ENCODE measurements around the gene COMMD6. TPM values are rescaled to one million over a fixed set of nuclear protein-coding genes. Genes with fewer than 3 reads are reported as not detected.

Gene COMMD6
- total and polyA plus RNA-seq, 2 of the 13 experiments (the other 11 are each of a cell fraction or from before 2014, with no cell fraction given) = 97.0 to 164 TPM

DNA sequence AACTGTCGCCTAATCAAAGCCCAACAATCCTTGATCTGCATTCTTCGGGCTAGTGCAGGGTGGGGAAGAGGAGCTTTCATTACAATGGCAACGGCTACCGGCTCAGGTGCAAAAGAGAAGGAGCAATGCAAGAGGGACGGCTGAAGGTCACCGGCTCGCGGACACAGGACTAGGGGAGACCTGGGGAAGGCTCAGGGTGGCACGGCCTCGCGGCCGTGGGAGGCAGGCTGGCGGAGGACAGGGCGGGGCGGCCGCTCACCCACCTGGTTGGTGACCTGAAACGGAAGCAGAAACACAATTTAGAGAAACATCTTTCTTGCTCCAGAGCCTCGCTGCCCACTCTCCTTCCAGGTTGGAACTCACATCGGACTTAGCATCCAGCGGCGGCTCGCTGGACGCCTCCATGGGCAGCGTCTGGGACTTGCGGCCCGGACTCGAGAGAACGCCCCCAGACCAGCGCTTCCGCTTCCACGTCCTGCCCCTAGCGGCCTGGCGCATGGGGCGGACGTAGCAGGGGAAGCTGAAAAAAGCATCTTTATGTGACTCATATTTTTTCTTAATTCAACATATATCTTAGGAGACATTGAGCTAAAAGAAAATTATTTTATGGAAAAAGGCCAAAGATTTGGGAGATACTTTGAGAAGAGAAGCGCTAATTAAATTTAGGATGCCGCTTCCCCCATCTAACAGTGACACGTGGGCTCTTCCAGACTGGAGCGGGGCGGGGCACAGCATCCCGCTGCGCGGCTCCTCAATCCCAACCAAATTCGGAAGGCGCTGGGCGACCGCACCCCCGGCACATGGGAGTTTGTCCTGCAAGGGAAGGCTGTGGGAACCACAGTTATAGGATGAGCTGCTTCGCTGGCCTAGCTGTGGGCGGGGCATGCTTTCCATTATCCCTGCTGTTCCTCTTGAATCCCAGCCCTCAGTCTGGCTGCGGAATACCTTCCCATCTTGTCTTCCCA is at the start of gene COMMD6 (continued):
- TF ChIP-seq ZNF737 (CRISPR knock-in tag; IDR thresholded peaks at IDR 0.05; ENCODE audit: borderline replicate concordance) = no peak
- TF ChIP-seq PAWR (CRISPR knock-in tag; IDR thresholded peaks at IDR 0.05; ENCODE audit: borderline replicate concordance) = 0 out of 2 replicates have a peak, but pooled peaks have one; percentile 67
- TF ChIP-seq ZNF333 (CRISPR knock-in tag; IDR thresholded peaks at IDR 0.05; ENCODE audit: borderline replicate concordance) = 0 out of 2 replicates have a peak, but pooled peaks have one; percentile 43
- no peak; the same call in 1 of the 2 replicates for TF ChIP-seq STAG1 (CRISPR knock-in tag; IDR thresholded peaks at IDR 0.05)
- TF ChIP-seq ZNF446 (CRISPR knock-in tag; IDR thresholded peaks at IDR 0.05) = no peak
- no peak for TF ChIP-seq NFE2L1 (CRISPR knock-in tag; IDR thresholded peaks at IDR 0.05; ENCODE audit: borderline replicate concordance)
- 0 out of 2 replicates have a peak, but pooled peaks have one; percentile 15 for TF ChIP-seq HBP1 (CRISPR knock-in tag; IDR thresholded peaks at IDR 0.05; ENCODE audit: low read depth)
- TF ChIP-seq XRCC5 (optimal IDR thresholded peaks at IDR 0.05; ENCODE audit: low read length) = no peak
- 0 out of 2 replicates have a peak, but pooled peaks have one; percentile 47 for TF ChIP-seq ARNTL (CRISPR knock-in tag; IDR thresholded peaks at IDR 0.05)
- no peak for TF ChIP-seq ZNF556 (CRISPR knock-in tag; IDR thresholded peaks at IDR 0.05; ENCODE audit: borderline replicate concordance)
- TF ChIP-seq ZNF34 (CRISPR knock-in tag; IDR thresholded peaks at IDR 0.05; ENCODE audit: borderline replicate concordance) = no peak
- TF ChIP-seq TAF1 (CRISPR knock-in tag; IDR thresholded peaks at IDR 0.05) = peak; percentile 90
- TF ChIP-seq HCFC1 (IDR thresholded peaks at IDR 0.05; ENCODE audit: low read depth, low read length) = no peak
- TF ChIP-seq ZSCAN29 (CRISPR knock-in tag; conservative IDR thresholded peaks at IDR 0.05) = peak; percentile 76; the same call in 1 of the 2 replicates
- peak; percentile 95 for TF ChIP-seq U2AF1 (optimal IDR thresholded peaks at IDR 0.05; ENCODE audit: low read depth, low read length)
- TF ChIP-seq BRF2 (CRISPR knock-in tag; IDR thresholded peaks at IDR 0.05) = no peak
- TF ChIP-seq SAP130 (CRISPR knock-in tag; IDR thresholded peaks at IDR 0.05; ENCODE audit: low read depth) = peak; percentile 88
- TF ChIP-seq WIZ (CRISPR knock-in tag; IDR thresholded peaks at IDR 0.05) = no peak; the same call in 1 of the 2 replicates
- TF ChIP-seq, protein P1, sequence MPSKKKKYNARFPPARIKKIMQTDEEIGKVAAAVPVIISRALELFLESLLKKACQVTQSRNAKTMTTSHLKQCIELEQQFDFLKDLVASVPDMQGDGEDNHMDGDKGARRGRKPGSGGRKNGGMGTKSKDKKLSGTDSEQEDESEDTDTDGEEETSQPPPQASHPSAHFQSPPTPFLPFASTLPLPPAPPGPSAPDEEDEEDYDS (CRISPR knock-in tag; IDR thresholded peaks at IDR 0.05) = peak; percentile 73; the same call in 1 of the 2 replicates

Data from HepG2 (cell line).